C4-2B (cell line): ENCODE data around the gene ABCF2.

Source experiments
- CTCF ChIP-seq: fragments of 450-650 bp; conservative IDR thresholded peaks from 2 replicates; pipeline ENCODE4 v1.5.1; 2017; ENCODE audit warnings: mild to moderate bottlenecking
- ZFX ChIP-seq: fragments of 450-650 bp; IDR thresholded peaks from 2 replicates; pipeline ENCODE4 v1.6.1; 2017

- TF ChIP-seq CTCF (no peak), ZFX (peak; percentile 80)
Measured at GRCh38 chr7:151226875-151227782, at the start of gene ABCF2.
